Liver (tissue), 3 donors: ENCODE data around the gene WDR5.

Experiments used
- EGR1 ChIP-seq, 2 donors: IDR thresholded peaks; 2 replicates each; pipeline ENCODE4 v1.6.1; 2016 to 2018; ENCODE audit warnings: antibody characterized with exemption in 2 of 2, low read depth in 2 of 2
- RAD21 ChIP-seq, 2 donors: IDR thresholded peaks; 2 replicates each; pipeline ENCODE4 v1.6.1; 2016; ENCODE audit warnings: antibody characterized with exemption in 2 of 2, mild to moderate bottlenecking in 2 of 2
- TAF1 ChIP-seq: conservative IDR thresholded peaks from 2 replicates; pipeline ENCODE4 v1.6.1; 2016; ENCODE audit warnings: antibody characterized with exemption, mild to moderate bottlenecking
- TF ChIP-seq, protein P1 (sequence below): fragments of 150-350 bp; IDR thresholded peaks from 2 replicates; pipeline ENCODE4 v1.5.1; 2017; ENCODE audit warnings: improper control_type of control experiment, low read depth, low read length; ENCODE audit not compliant: missing input control
- TF ChIP-seq, protein P2 (sequence below): IDR thresholded peaks from 2 replicates; pipeline ENCODE4 v1.6.1; 2016; ENCODE audit warnings: antibody characterized with exemption
- TF ChIP-seq, protein P3 (sequence below): IDR thresholded peaks from 2 replicates; pipeline ENCODE4 v1.6.1; 2016; ENCODE audit warnings: antibody characterized with exemption, mild to moderate bottlenecking
- donor health status: healthy.
- donor health status: healthy.

- TF ChIP-seq, protein P1, sequence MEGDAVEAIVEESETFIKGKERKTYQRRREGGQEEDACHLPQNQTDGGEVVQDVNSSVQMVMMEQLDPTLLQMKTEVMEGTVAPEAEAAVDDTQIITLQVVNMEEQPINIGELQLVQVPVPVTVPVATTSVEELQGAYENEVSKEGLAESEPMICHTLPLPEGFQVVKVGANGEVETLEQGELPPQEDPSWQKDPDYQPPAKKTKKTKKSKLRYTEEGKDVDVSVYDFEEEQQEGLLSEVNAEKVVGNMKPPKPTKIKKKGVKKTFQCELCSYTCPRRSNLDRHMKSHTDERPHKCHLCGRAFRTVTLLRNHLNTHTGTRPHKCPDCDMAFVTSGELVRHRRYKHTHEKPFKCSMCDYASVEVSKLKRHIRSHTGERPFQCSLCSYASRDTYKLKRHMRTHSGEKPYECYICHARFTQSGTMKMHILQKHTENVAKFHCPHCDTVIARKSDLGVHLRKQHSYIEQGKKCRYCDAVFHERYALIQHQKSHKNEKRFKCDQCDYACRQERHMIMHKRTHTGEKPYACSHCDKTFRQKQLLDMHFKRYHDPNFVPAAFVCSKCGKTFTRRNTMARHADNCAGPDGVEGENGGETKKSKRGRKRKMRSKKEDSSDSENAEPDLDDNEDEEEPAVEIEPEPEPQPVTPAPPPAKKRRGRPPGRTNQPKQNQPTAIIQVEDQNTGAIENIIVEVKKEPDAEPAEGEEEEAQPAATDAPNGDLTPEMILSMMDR, result no peak
- TF ChIP-seq, protein P2, sequence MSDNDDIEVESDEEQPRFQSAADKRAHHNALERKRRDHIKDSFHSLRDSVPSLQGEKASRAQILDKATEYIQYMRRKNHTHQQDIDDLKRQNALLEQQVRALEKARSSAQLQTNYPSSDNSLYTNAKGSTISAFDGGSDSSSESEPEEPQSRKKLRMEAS, result no peak
- TF ChIP-seq RAD21 (IDR thresholded peaks at IDR 0.05) (no peak), TAF1 (no peak), EGR1 (IDR thresholded peaks at IDR 0.05; ENCODE audit: low read depth in 2 of 2) (no peak)
- TF ChIP-seq, protein P3, sequence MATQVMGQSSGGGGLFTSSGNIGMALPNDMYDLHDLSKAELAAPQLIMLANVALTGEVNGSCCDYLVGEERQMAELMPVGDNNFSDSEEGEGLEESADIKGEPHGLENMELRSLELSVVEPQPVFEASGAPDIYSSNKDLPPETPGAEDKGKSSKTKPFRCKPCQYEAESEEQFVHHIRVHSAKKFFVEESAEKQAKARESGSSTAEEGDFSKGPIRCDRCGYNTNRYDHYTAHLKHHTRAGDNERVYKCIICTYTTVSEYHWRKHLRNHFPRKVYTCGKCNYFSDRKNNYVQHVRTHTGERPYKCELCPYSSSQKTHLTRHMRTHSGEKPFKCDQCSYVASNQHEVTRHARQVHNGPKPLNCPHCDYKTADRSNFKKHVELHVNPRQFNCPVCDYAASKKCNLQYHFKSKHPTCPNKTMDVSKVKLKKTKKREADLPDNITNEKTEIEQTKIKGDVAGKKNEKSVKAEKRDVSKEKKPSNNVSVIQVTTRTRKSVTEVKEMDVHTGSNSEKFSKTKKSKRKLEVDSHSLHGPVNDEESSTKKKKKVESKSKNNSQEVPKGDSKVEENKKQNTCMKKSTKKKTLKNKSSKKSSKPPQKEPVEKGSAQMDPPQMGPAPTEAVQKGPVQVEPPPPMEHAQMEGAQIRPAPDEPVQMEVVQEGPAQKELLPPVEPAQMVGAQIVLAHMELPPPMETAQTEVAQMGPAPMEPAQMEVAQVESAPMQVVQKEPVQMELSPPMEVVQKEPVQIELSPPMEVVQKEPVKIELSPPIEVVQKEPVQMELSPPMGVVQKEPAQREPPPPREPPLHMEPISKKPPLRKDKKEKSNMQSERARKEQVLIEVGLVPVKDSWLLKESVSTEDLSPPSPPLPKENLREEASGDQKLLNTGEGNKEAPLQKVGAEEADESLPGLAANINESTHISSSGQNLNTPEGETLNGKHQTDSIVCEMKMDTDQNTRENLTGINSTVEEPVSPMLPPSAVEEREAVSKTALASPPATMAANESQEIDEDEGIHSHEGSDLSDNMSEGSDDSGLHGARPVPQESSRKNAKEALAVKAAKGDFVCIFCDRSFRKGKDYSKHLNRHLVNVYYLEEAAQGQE, result no peak
Observed at GRCh38 chr9:134192951-134193731, 57.3 kb downstream of the WDR5 start.
